ENCODE results near the gene PIP5KL1.
"Not testable (repeated sequence)": the region's sequence is repeated elsewhere in the genome, so short reads cannot be mapped to it uniquely, and the experiment has no call there.

The PIP5KL1 gene

DNA sequence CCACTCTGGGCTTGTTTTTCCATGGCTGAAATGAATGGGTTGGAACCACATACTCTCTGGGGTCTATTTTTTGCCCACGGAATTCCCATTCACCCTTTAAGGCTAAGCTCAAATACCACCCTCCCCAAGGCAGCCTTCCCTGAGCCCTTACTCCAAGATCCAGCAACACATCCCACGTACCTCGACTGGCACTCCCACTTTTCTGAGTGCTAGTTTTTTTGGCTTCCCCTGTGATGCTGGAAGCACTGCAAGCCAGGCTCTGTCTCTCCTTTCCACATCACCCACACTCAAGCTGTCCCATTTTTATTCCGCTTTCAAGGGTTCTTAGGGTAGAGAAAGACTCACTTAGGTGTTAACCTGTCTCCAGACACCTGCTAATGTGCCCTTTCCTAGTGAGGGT, 37.2 kb downstream of the PIP5KL1 start:
- DNase-seq (ENCODE audit: low spot score): no peak

- DNase-seq (ENCODE audit: low spot score): no peak
Observed at GRCh38 chr9:127892831-127893230, 37.7 kb downstream of the PIP5KL1 start.

GRCh38 chr9:127890053-127890452, 40.5 kb downstream of the PIP5KL1 start:
- no peak for DNase-seq (ENCODE audit: low spot score)

GRCh38 chr9:127887792-127888191, 42.8 kb downstream of the PIP5KL1 start:
- DNase-seq (ENCODE audit: low spot score): no peak

DNA sequence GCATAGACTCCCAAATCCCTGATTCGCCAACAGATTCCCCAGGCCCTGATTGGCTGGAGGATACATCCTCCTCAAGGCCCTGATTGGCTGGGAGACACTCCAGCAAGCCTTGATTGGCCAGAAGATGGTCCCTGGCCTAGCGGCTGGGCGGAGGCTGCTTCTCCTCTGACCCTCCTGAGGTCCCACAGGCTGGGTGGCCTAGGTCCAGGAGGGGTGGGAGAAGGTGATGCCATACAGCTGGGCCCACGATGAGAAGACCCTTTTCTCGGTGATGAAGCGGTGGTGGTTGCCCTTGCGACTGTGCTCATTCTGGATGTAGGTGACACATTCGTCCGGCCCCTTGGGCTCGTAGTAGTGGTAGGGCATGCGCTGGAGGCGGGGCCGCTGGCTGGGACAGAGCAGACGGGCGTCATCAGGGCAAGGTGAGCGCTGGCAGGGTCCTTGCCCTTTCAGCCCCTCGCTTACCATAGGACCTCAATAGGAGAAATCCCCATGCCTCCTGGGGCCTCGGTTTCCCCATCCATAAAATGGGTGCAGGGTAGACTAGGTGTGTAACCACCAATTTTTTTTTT, 44.1 kb downstream of the PIP5KL1 start:
- DNase-seq (ENCODE audit: low spot score): no peak

DNA sequence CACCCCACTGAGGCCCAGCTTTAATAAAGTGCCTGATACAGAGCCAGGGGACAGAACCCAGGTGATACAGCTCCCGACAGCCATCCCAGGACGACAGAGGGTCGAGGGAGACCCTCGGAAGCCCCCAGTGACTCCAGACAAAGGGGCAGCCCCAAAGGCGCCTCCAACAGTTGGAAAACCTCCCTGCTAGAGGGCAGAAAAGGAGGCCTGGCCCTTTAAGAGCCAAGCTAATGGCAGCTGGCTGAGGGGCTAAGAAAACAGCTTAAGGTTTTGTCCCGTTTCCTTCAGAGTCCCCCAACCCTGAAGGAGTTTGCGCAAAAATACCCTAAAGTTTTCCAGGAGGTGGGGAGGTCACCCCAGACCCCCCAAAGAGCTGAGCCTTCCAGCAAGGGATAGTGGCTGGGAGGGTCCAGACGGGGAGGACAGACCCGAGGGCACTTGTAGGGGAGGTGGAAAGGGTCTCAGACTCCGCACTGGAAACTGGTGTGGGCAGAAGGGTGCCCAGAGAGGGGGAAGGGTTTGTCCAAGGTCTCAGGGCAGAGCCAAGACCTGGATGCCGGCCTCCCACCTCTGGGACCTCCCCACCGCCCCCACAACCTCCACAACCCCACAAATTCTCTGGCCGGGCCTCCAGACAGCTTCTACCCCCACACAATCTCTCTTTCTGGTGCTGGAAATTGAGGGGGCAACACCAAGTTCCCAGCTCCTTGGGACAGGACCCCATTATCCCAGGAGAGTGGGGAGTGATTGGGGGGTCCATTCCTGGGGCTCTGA, 44.9 kb downstream of the PIP5KL1 start:
- DNase-seq (ENCODE audit: low spot score): no peak

GRCh38 chr9:127884976-127885490, 45.5 kb downstream of the PIP5KL1 start:
- no peak for DNase-seq (ENCODE audit: low spot score)

DNA sequence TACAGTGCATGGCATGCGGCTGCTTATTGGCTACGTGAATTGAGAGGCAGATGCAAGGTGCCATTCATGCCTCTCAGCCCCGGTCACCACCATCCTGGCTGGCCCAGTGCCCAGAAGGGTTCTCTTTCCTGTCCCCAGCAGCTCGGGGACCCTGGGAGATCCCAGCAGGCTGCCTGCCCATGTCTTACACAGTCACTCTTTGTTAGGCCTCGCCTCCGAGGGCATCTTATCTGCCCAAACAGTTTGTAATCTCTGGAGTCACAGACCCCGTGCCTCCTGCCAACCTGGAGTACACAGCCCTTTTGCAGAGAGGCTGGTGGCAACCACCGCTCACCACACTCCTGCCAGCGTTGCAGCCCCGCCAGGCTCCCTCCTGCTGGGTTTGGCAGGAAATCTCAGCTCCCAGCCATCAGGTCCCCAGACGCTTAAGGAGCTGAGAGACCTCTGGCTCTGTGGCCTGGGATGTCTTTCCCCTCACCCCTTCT, 46.1 kb downstream of the PIP5KL1 start:
- DNase-seq (ENCODE audit: low spot score): no peak

GRCh38 chr9:127883959-127884358, 46.6 kb downstream of the PIP5KL1 start:
- no peak for DNase-seq (ENCODE audit: low spot score)

- DNase-seq (ENCODE audit: low spot score): not testable (repeated sequence)
Observed at GRCh38 chr9:127881715-127882114, 48.9 kb downstream of the PIP5KL1 start.

GRCh38 chr9:127880143-127880542, 50.4 kb downstream of the PIP5KL1 start:
- DNase-seq (ENCODE audit: low spot score): no peak

GRCh38 chr9:127878652-127879390, 51.8 kb downstream of the PIP5KL1 start:
- no peak for DNase-seq (ENCODE audit: low spot score)

GRCh38 chr9:127878001-127878651, 52.5 kb downstream of the PIP5KL1 start:
- DNase-seq (ENCODE audit: low spot score): no peak

DNA sequence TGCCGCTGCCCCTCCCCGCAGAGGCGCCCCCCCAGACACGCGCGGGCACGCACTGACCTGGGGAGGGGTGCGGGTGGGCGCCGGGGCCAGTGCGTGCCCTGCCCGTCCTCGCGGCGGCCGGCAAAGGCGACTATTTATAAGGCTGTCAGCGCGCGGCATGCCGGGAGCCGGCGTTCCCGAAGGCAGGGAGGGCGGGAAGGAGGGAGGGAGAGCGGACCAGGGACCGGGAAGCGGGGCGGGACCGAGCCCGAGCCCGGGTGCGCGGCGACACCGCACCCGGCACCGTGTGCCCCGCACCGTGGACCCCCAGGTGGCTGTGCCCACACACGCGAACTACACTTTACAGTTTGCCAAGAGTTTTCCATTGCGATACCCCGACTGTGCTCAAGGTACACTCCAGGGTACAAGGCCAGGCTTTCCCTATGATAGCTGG, 53.0 kb downstream of the PIP5KL1 start, which contains the start of gene AK1:
Gene AK1, minus strand, starts transcription at position 110 of the 433 bp plus-strand sequence. CDS start 3,058 bp downstream, outside the sequence.
- DNase-seq (ENCODE audit: low spot score): no peak

GRCh38 chr9:127876764-127877562, 53.6 kb downstream of the PIP5KL1 start:
- no peak for DNase-seq (ENCODE audit: low spot score)

DNA sequence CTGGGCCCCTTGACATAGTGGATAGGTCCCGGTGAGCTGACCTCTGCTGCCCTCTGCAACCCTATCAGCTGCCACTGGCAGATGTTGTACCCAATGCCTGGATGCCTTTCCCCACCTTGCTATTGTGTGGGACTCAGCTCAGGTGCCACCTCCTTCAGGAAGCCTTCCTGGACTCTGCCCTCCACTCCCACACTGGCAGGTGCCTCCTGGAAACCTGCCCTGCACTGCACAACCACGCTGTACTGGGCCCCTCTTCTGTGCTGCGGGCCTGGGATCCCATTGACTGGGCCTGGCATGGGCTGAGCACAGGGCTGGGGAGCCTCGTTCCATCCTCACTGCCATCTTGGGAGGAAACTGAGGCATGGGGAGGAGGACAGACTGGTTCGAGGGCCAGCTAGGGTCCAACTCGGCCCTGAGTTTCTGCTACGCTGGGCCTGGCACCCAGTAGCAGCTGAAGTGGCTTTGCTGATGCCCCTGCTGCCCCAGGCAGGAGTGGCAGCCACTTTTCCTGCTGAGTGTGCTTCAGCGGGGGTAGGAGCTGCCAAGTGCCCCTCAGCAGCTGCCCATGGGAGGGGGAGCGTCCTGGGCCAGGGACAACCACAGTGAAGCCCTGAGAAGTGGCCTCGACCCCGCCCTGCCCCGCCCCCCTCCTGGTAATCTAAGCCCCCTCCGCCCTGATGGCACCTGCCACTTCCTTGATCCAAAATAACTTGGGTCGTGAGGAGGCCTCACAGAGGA, 54.4 kb downstream of the PIP5KL1 start:
- no peak for DNase-seq (ENCODE audit: low spot score)

DNA sequence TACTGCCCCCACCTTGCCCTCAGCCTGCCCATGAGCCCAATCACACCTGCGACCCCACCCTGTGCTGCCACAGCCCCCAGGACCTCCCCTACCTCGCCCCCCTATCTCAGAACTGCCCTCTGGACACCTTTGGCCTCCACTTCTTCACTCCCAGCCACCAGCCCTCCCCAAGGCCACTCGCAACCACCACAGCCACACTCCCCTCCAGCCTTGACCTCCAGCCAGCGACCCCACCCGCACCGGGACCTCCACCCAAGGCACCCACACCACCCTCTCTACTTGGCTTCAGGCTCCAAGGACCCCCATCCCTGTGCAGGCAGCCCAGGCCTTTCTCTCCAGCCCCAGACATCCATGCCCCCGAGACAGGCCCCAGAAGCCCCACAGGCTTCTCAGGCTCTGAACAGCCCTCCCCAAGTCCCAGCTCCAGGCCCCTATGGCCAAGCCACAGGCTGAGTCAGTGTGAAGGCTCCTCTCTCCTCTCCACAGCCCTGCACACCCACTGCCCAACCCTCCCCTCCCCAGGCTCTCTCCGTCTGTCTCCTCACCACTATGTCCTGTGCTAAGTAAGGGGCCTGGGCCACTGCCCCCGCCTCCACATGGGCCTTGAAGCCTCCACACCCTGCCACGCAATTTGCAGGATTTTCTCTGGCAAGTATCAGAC, 55.1 kb downstream of the PIP5KL1 start:
- no peak for DNase-seq (ENCODE audit: low spot score)

- no peak for DNase-seq (ENCODE audit: low spot score)
Observed at GRCh38 chr9:127874301-127875221, 56.0 kb downstream of the PIP5KL1 start.

DNA sequence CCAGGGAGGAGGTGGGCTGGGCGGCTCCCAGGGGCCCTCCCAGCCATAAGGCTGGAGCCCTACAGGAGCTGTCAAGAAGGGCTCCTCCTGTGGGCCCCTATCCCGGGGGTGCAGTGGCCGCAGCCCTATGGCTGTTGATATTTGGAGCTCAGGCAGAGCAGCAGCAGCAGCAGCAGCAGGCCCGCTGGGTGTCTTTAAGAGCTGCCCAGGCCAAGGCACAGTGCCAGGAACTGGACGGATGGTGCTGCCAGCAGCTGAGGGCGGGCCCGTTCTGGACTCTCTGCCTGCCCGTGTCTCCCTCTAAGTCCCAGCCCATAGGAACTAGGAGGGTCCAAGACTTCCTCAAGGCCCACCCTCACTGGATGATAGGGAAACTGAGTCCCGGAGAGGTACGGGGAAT, 56.7 kb downstream of the PIP5KL1 start:
- DNase-seq (ENCODE audit: low spot score): no peak

Data from CD4-positive, alpha-beta T cell treated with Interleukin-2 at 100 ng/mL for 4 hours (primary cell).